ENCODE results near the gene SQOR.

Gene SQOR

DNA sequence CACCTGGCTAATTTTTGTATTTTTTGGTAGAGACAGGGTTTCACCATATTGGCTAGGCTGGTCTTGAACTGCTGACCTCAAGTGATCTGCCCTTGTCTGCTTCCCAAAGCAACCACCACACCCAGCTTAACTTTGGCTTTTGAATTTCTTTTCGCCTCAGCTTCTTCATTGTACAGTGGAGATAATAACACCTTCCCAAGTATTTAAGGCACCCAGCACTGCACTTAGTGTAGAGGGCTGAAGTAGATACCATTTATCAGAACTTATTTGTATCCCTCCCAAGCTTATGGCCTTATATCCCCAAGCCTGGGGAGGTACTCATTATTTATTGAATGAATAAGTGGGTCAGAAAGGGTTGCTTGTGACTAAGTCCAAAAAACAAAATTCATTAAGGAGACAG lies 2.3 kb downstream of the SQOR start:
- no peak for DNase-seq (ENCODE audit: low read depth, low spot score)
- Histone ChIP-seq H3K4me3 (peak overlapping the region; percentile 44), H3K9me3 (ENCODE audit: low read depth, low read length) (no peaks in the 10 kb centered on the region), H3K36me3 (ENCODE audit: insufficient read depth, low read length) (no peaks in the 10 kb centered on the region), H3K9ac (ENCODE audit: insufficient read length) (peak overlapping the region; percentile 53), H3K27ac (peak overlapping the region; percentile 93)
- TF ChIP-seq POLR2AphosphoS5 (IDR thresholded peaks at IDR 0.05; ENCODE audit: borderline replicate concordance, low read depth, low read length) (no peak), EZH2 (IDR thresholded peaks at IDR 0.05) (no peak), FOXP2 (optimal IDR thresholded peaks at IDR 0.05; ENCODE audit: control extremely low read depth, extremely low read length, insufficient read depth) (no peak)

DNA sequence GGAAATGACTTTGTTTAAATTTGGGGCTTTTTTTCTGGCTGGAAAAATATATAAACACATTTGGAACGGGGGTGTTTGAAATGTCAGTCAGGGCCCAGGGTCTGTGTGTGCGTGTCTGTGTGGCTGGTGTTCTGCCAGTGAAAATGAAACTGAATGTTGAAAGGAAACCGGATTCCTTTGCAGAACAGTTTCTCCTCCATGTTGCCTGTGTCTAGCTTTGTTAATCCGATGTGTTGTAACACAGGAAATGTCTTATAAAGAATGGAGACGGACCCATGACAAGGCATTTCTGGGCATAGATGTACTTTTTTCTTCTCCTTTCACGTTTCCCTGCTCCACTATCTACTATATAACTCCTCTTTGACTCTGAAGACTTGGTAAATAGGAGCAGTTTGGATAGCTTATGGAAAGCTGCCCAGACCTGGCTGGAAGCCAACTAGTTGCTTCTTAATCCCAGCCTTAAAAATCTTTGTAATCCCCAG lies 2.8 kb downstream of the SQOR start:
- peak overlapping the region; percentile 53 for H3K9ac ChIP-seq (ENCODE audit: insufficient read length)
- no peak for TF ChIP-seq EZH2 (IDR thresholded peaks at IDR 0.05)
- no peak for TF ChIP-seq FOXP2 (optimal IDR thresholded peaks at IDR 0.05; ENCODE audit: control extremely low read depth, extremely low read length, insufficient read depth)
- no peak for TF ChIP-seq POLR2AphosphoS5 (IDR thresholded peaks at IDR 0.05; ENCODE audit: borderline replicate concordance, low read depth, low read length)
- H3K27ac ChIP-seq: peak overlapping the region; percentile 93
- H3K4me3 ChIP-seq: peak overlapping the region; percentile 44
- no peaks in the 10 kb centered on the region for H3K36me3 ChIP-seq (ENCODE audit: insufficient read depth, low read length)
- H3K9me3 ChIP-seq (ENCODE audit: low read depth, low read length): no peaks in the 10 kb centered on the region
- DNase-seq (ENCODE audit: low read depth, low spot score): peak; percentile 44

DNA sequence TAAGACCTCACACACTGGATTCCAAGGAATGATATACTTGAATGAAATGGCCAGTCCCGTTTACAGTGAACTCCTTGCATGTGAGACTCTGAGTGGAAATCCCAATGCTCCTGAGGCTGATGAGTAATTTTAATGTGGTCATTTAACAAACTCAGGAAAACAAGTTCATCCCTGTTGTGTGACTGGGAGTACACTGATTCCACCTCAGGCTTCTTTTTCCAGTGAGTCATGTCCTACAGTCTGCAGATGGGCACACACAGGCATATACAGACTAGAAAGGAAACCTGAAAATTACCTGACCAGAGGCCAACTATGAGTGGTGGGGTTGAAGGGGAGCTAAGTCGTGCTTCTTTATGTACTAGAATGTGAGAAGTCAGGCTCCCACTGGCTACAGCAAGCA lies 5.8 kb downstream of the SQOR start:
- no peak overlapping the region for H3K4me3 ChIP-seq
- TF ChIP-seq POLR2AphosphoS5 (IDR thresholded peaks at IDR 0.05; ENCODE audit: borderline replicate concordance, low read depth, low read length) (no peak), EZH2 (IDR thresholded peaks at IDR 0.05) (no peak), FOXP2 (optimal IDR thresholded peaks at IDR 0.05; ENCODE audit: control extremely low read depth, extremely low read length, insufficient read depth) (no peak)
- no peak overlapping the region for H3K9ac ChIP-seq (ENCODE audit: insufficient read length)
- H3K9me3 ChIP-seq (ENCODE audit: low read depth, low read length): no peaks in the 10 kb centered on the region
- no peak overlapping the region for H3K27ac ChIP-seq
- no peaks in the 10 kb centered on the region for H3K36me3 ChIP-seq (ENCODE audit: insufficient read depth, low read length)
- no peak for DNase-seq (ENCODE audit: low read depth, low spot score)

DNA sequence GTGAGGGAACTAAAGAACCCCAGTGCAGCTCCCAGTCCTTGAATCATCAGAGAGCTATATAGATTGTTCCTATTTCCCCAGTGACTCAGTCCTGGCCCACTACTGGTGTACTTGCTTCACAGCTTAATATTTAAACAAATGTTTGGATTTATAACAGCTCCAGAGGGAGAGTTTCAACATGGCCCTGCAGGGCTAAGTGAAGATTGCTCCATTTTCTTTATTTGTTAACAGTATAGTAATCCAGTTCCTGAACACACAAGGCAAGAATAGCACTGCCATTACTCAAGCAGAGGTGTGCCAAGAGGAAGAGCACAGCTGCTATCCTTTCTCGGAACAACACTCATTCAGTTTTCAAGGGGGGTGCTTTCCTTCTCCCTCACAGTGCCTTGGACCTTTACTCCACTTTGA lies 6.5 kb downstream of the SQOR start:
- no peak overlapping the region for H3K27ac ChIP-seq
- no peaks in the 10 kb centered on the region for H3K9me3 ChIP-seq (ENCODE audit: low read depth, low read length)
- H3K36me3 ChIP-seq (ENCODE audit: insufficient read depth, low read length): no peaks in the 10 kb centered on the region
- H3K4me3 ChIP-seq: no peak overlapping the region
- H3K9ac ChIP-seq (ENCODE audit: insufficient read length): no peak overlapping the region
- no peak for DNase-seq (ENCODE audit: low read depth, low spot score)
- TF ChIP-seq EZH2 (IDR thresholded peaks at IDR 0.05): no peak
- TF ChIP-seq POLR2AphosphoS5 (IDR thresholded peaks at IDR 0.05; ENCODE audit: borderline replicate concordance, low read depth, low read length): no peak
- no peak for TF ChIP-seq FOXP2 (optimal IDR thresholded peaks at IDR 0.05; ENCODE audit: control extremely low read depth, extremely low read length, insufficient read depth)

DNA sequence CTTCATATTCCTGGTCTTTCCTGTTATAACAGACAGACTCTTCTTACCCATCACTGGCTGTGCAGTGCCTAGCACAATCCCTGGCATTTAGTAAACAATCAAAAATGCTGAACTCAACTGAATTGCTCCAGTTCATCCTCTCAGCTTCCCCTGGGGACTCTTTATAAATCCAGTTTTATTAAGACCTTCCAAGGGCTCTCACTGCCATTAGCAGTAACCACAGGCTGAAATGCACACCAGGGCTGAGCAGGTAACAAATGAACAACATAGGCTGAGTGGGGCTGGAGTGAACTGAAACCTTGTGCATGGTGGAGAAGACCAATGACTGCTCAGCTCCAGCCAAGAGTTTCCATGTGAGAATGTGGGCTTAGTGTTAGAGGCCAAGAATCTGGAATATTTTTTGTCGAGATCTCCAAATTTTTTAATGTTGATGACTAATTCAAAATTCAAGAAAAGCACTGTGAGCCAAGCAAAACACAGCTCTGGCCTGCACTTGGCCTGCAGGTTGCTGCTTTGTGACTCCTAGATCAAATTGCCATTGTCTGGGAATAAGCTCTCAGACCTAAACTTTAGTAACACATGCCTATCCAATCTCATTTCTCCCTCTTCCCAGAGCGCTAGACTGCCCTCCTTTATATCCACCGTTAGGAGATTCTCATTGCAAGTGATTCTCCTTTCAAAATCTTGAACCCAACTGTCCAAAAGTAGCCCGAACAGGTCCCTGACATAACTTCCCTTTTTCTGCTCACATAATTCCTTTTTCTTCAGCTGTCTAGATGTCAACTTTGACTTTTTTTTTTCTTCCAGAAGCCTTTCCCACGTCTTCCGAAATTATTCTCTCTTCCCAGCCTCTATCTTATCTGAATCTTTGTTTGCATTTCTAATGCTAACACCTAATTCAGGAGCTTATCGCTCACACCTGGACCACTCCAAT lies 7.4 kb downstream of the SQOR start:
- H3K36me3 ChIP-seq (ENCODE audit: insufficient read depth, low read length): no peaks in the 10 kb centered on the region
- no peak overlapping the region for H3K9ac ChIP-seq (ENCODE audit: insufficient read length)
- TF ChIP-seq EZH2 (IDR thresholded peaks at IDR 0.05) (no peak), POLR2AphosphoS5 (IDR thresholded peaks at IDR 0.05; ENCODE audit: borderline replicate concordance, low read depth, low read length) (no peak), FOXP2 (optimal IDR thresholded peaks at IDR 0.05; ENCODE audit: control extremely low read depth, extremely low read length, insufficient read depth) (no peak)
- H3K27ac ChIP-seq: no peak overlapping the region
- no peak for DNase-seq (ENCODE audit: low read depth, low spot score)
- no peaks in the 10 kb centered on the region for H3K9me3 ChIP-seq (ENCODE audit: low read depth, low read length)
- no peak overlapping the region for H3K4me3 ChIP-seq

DNA sequence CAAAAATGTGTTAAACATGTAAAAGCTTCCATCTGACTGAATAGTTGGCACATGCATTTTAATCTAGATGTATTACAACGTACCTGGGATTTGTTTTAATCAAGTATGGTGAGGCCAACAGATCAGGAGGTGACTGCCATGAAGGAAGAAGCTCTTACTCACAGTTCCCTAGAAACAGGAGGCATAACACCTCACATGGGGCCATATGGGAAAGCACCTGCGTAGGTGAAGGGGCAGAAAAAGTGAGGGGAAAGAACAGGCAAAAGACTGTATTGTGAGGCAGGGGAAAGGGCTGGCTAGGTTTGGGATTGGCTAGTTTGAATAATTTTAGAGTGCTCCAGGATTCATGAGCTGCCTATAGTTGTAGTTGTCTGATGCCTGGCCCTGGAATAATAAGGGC lies 9.6 kb downstream of the SQOR start:
- no peak overlapping the region for H3K27ac ChIP-seq
- H3K9me3 ChIP-seq (ENCODE audit: low read depth, low read length): no peaks in the 10 kb centered on the region
- DNase-seq (ENCODE audit: low read depth, low spot score): no peak
- H3K4me3 ChIP-seq: no peak overlapping the region
- no peak overlapping the region for H3K9ac ChIP-seq (ENCODE audit: insufficient read length)
- H3K36me3 ChIP-seq (ENCODE audit: insufficient read depth, low read length): no peaks in the 10 kb centered on the region
- no peak for TF ChIP-seq POLR2AphosphoS5 (IDR thresholded peaks at IDR 0.05; ENCODE audit: borderline replicate concordance, low read depth, low read length)
- TF ChIP-seq EZH2 (IDR thresholded peaks at IDR 0.05): no peak
- no peak for TF ChIP-seq FOXP2 (optimal IDR thresholded peaks at IDR 0.05; ENCODE audit: control extremely low read depth, extremely low read length, insufficient read depth)

DNA sequence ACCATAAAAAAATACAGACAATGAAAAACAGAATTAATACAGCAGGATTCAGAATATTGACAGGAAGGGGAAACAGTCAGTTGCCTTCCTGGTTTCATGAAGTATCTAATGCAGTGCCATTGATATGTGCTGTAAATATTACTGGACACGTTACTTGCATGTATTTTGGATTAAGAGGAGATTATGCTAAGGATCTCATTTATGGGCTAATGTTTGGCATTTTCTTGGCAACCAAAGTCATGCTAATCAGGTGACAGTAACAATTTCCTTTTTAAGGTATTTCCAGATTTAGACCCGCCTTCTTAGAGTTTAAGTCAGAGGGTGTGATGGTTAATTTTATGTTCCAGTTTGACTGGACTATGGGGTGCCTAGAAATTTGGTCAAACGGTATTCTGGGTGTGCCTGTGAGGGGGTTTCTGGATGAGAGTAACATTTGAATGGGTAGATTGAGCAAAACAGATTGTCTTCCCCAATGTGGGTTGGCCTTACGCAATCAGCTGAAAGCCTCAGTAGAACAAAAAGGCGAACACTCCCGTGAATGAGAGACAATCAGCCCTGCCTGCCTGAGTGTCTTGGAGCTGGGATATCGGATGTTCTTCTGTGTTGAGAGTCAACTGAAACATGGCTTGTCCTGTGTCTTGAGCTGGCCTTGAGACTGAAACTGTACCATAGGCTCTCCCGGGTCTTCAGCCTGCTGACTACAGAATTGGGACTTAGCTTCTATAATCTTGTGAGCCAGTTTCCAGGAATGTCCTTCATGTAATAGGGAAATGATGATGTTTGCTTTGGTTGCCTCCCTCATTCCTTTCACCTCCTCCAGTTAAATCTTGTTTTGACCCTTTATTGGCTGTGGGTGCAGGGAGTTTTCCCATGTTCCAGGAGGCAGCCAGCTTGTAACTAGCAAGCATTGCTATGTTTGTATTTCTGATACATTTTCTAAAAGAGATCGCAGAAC lies 10.5 kb downstream of the SQOR start:
- TF ChIP-seq EZH2 (IDR thresholded peaks at IDR 0.05) (no peak), POLR2AphosphoS5 (IDR thresholded peaks at IDR 0.05; ENCODE audit: borderline replicate concordance, low read depth, low read length) (no peak), FOXP2 (optimal IDR thresholded peaks at IDR 0.05; ENCODE audit: control extremely low read depth, extremely low read length, insufficient read depth) (no peak)
- DNase-seq (ENCODE audit: low read depth, low spot score): no peak
- Histone ChIP-seq H3K4me3 (no peak overlapping the region), H3K9me3 (ENCODE audit: low read depth, low read length) (no peaks in the 10 kb centered on the region), H3K27ac (no peak overlapping the region), H3K36me3 (ENCODE audit: insufficient read depth, low read length) (no peaks in the 10 kb centered on the region), H3K9ac (ENCODE audit: insufficient read length) (no peak overlapping the region)

DNA sequence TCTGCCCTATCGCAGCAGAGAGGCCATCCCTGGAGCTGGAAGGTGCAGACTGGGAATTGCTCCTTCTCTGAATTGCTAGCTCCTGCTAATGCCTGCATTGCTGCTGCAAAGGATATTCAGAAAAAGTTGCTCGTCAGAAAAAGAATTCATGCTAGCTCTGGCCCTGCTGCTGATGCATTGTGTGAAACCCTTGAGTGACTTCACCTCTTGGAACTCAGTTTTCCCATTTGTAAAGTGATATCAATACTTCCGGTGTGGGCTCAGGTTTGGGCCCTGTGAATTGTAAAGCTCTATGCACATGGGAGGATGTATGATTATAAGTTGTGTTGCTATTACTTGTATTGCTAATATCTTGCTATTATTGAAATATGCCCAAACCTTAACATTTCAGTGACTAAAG lies 11.4 kb downstream of the SQOR start:
- Histone ChIP-seq H3K27ac (no peak overlapping the region), H3K9me3 (ENCODE audit: low read depth, low read length) (no peaks in the 10 kb centered on the region), H3K4me3 (no peak overlapping the region), H3K9ac (ENCODE audit: insufficient read length) (no peak overlapping the region), H3K36me3 (ENCODE audit: insufficient read depth, low read length) (no peaks in the 10 kb centered on the region)
- TF ChIP-seq EZH2 (IDR thresholded peaks at IDR 0.05) (no peak), POLR2AphosphoS5 (IDR thresholded peaks at IDR 0.05; ENCODE audit: borderline replicate concordance, low read depth, low read length) (no peak), FOXP2 (optimal IDR thresholded peaks at IDR 0.05; ENCODE audit: control extremely low read depth, extremely low read length, insufficient read depth) (no peak)
- DNase-seq (ENCODE audit: low read depth, low spot score): no peak

Data from SK-N-MC (cell line).